C4-2B (cell line): ENCODE results near the gene NEDD4L.

Experiments used
- ZFX ChIP-seq: fragments of 450-650 bp; IDR thresholded peaks from 2 replicates; pipeline ENCODE4 v1.6.1; 2017
- TF ChIP-seq, protein P1 (sequence below): fragments of 450-650 bp; conservative IDR thresholded peaks from 2 replicates; pipeline ENCODE4 v1.5.1; 2017; ENCODE audit warnings: mild to moderate bottlenecking

DNA sequence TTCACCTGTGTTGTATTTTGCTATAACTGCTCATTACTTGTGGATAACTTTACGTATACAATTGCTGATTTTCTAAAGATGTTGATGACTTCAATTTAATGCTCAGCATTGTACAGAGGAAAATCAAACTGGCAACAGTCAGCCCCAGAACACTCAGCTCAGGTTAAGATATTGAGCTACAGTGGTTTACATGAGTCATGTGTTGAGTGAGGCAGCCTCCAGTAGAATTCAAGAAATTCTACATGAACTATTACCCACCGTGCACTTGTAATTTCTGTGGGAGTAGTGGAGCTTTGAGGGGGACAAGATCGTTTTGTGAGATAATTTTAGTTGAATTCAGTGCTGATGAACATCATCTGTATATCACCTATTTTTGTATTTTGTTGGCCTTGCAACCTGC, 292.6 kb downstream of the NEDD4L start:
- TF ChIP-seq, protein P1, sequence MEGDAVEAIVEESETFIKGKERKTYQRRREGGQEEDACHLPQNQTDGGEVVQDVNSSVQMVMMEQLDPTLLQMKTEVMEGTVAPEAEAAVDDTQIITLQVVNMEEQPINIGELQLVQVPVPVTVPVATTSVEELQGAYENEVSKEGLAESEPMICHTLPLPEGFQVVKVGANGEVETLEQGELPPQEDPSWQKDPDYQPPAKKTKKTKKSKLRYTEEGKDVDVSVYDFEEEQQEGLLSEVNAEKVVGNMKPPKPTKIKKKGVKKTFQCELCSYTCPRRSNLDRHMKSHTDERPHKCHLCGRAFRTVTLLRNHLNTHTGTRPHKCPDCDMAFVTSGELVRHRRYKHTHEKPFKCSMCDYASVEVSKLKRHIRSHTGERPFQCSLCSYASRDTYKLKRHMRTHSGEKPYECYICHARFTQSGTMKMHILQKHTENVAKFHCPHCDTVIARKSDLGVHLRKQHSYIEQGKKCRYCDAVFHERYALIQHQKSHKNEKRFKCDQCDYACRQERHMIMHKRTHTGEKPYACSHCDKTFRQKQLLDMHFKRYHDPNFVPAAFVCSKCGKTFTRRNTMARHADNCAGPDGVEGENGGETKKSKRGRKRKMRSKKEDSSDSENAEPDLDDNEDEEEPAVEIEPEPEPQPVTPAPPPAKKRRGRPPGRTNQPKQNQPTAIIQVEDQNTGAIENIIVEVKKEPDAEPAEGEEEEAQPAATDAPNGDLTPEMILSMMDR: no peak
- TF ChIP-seq ZFX: no peak
